K562 (cell line): ENCODE results near the gene TCF4. TPM values are rescaled to one million over a fixed set of nuclear protein-coding genes. Genes with fewer than 3 reads are reported as not detected.

Experiments
- ATAC-seq: fragments of 200-7000 bp; cut with Tn5 transposase; 3 replicates; pipeline ENCODE4 v1.9.1; 2020; ENCODE audit warnings: moderate library complexity
- BruUV-seq: library from RNA; stranded (reverse); fragments of 400-500 nt; replicated peaks from 2 replicates; lab custom pipeline; 2021; lab: Mats Ljungman, UMichigan
- CTCF ChIA-PET: fragments of 300-600 bp; formaldehyde crosslinking; extraction: SDS; loops from one replicate; lab custom pipeline; 2021; ENCODE audit warnings: low intra/inter-chr PET ratio; lab: Yijun Ruan, JAX
- POLR2A ChIA-PET: fragments of 300-600, 350-650 bp; sonication (Branson Sonifier 250); formaldehyde crosslinking; extraction: SDS; loops from one replicate; lab custom pipeline; 2021; ENCODE audit warnings: antibody characterized with exemption, inconsistent platforms; lab: Yijun Ruan, JAX
- DNase-seq, 4 experiments: peaks; one replicate each; pipeline versions ENCODE4 v3.0.0 to v3.0.0-alpha.2; 2011 to 2018; ENCODE audit warnings: low spot score in 3 of 4, mixed read lengths in 3 of 4; ENCODE audit errors: extremely low read depth in 1 of 4
- FAIRE-seq: peaks from 2 replicates; lab custom pipeline; 2011; peaks lifted over from hg19 to GRCh38; lab: Jason Lieb, UNC
- H2AFZ ChIP-seq: 2 replicates; pipeline ENCODE4 v1.6.0; 2011; ENCODE audit warnings: low read depth, low read length, control low read depth, inconsistent platforms
- H3K27ac ChIP-seq: fragments of 200-600 bp; 3 replicates; pipeline ENCODE4 v1.8.0; 2011; ENCODE audit warnings: low read depth, mild to moderate bottlenecking, control low read depth, inconsistent platforms, low read length, moderate library complexity, mixed read lengths; ENCODE audit errors: extremely low read depth
- H3K27me3 ChIP-seq, 2 experiments: fragments of 300-600 bp in 1 of 2; 2 replicates in 1 of 2; 3 replicates in 1 of 2; pipeline versions ENCODE4 v1.6.0 to v1.8.0; 2011; ENCODE audit warnings: inconsistent platforms in 2 of 2, low read length in 2 of 2, mild to moderate bottlenecking in 1 of 2, mixed read lengths in 1 of 2, moderate library complexity in 1 of 2; ENCODE audit not compliant: control insufficient read depth in 2 of 2, insufficient read depth in 2 of 2
- H3K36me3 ChIP-seq: fragments of 300-600 bp; 3 replicates; pipeline ENCODE4 v1.8.0; 2011; ENCODE audit warnings: mild to moderate bottlenecking, low read length, inconsistent platforms; ENCODE audit not compliant: control insufficient read depth, insufficient read depth
- H3K4me1 ChIP-seq, 2 experiments: fragments of 200-600 bp in 1 of 2; replicated peaks in 1 of 2; 2 replicates in 1 of 2; 3 replicates in 1 of 2; pipeline versions ENCODE4 v1.5.1 to v1.8.0; 2011; ENCODE audit warnings: inconsistent platforms in 2 of 2, low read length in 2 of 2, mild to moderate bottlenecking in 1 of 2, mixed read lengths in 1 of 2, moderate library complexity in 1 of 2; ENCODE audit not compliant: control insufficient read depth in 2 of 2, insufficient read depth in 2 of 2
- H3K4me2 ChIP-seq: 2 replicates; pipeline ENCODE4 v1.6.1; 2011; ENCODE audit warnings: low read length, control low read depth, inconsistent platforms, mixed read lengths; ENCODE audit not compliant: insufficient read depth
- H3K4me3 ChIP-seq: fragments of 200-600 bp; sonication (generic), shearing (Covaris generic); 2 replicates; pipeline ENCODE4 v1.5.1; 2016; ENCODE audit warnings: control low read depth, inconsistent platforms
- H3K79me2 ChIP-seq: fragments of 200-600 bp; 3 replicates; pipeline ENCODE4 v1.8.0; 2011; ENCODE audit warnings: low read length, inconsistent platforms; ENCODE audit not compliant: control insufficient read depth, insufficient read depth
- H3K9ac ChIP-seq, 2 experiments: 2 replicates each; pipeline versions ENCODE4 v1.6.0 to v1.6.1; 2011; ENCODE audit warnings: low read depth in 2 of 2, low read length in 2 of 2, control low read depth in 1 of 2, inconsistent platforms in 1 of 2, mild to moderate bottlenecking in 1 of 2, mixed read lengths in 1 of 2; ENCODE audit not compliant: insufficient read depth in 1 of 2
- H3K9me1 ChIP-seq: one replicate; pipeline ENCODE4 v1.6.0; 2011; ENCODE audit warnings: inconsistent platforms, mild to moderate bottlenecking, low read length, moderate library complexity; ENCODE audit not compliant: control insufficient read depth, insufficient read depth
- H3K9me3 ChIP-seq: replicated peaks from 2 replicates; pipeline ENCODE4 v1.5.1; 2011; ENCODE audit warnings: low read depth, low read length, inconsistent platforms; ENCODE audit not compliant: control insufficient read depth, insufficient read depth
- H4K20me1 ChIP-seq: replicated peaks from 2 replicates; pipeline ENCODE4 v1.6.1; 2011; ENCODE audit warnings: low read length, inconsistent platforms, mixed read lengths; ENCODE audit not compliant: control insufficient read depth, insufficient read depth
- FOXA3 ChIP-seq, 2 experiments: fragments of 450-650 bp in 1 of 2; sonication (generic) in 1 of 2; formaldehyde crosslinking; IDR thresholded peaks in 1 of 2; conservative IDR thresholded peaks in 1 of 2; 2 replicates each; pipeline versions ENCODE4 v1.4.0 to v1.8.0; 2020 to 2022; ENCODE audit warnings: mild to moderate bottlenecking in 2 of 2, missing genetic modification reagents in 1 of 2
- MTA1 ChIP-seq: fragments of 450-650 bp; IDR thresholded peaks from 2 replicates; pipeline ENCODE4 v1.6.1; 2017; ENCODE audit warnings: borderline replicate concordance
- POLR3G ChIP-seq: IDR thresholded peaks from 2 replicates; pipeline ENCODE4 v1.6.1; 2011; ENCODE audit not compliant: insufficient read length, insufficient replicate concordance; ENCODE audit errors: extremely low read depth
- SRSF7 ChIP-seq: fragments of 200-400 bp; formaldehyde crosslinking; optimal IDR thresholded peaks from 2 replicates; pipeline ENCODE3; 2017; ENCODE audit warnings: mild to moderate bottlenecking, low read depth, low read length
- ZFP36 ChIP-seq: fragments of 150-350 bp; IDR thresholded peaks from 2 replicates; pipeline ENCODE4 v1.6.1; 2018; ENCODE audit warnings: low read length, low read depth; ENCODE audit not compliant: partially characterized antibody
- ZKSCAN1 ChIP-seq: fragments of 150-350 bp; IDR thresholded peaks from 2 replicates; pipeline ENCODE4 v1.6.1; 2016; ENCODE audit warnings: low read depth, low read length
- ZNF140 ChIP-seq: fragments of 250-450 bp; sonication (Bioruptor Pico); IDR thresholded peaks from 2 replicates; pipeline ENCODE4 v1.8.0; 2021; ENCODE audit warnings: moderate library complexity, mild to moderate bottlenecking, inconsistent platforms
- in situ Hi-C: fragments of 300-500 bp; cut with MboI; formaldehyde crosslinking; loops from 4 replicates; pipeline ENCODE4 v1.15.0; 2018; ENCODE audit warnings: inconsistent platforms, mixed read lengths
- intact Hi-C: fragments of 100-400 bp; cut with micrococcal nuclease; formaldehyde crosslinking; loops from 2 replicates; pipeline ENCODE4 v1.14.2; 2022
- polyA plus RNA-seq, 8 experiments: library from polyadenylated mRNA; depleted of rRNA in 4 of 8; stranded (reverse) in 5 of 8; unstranded in 3 of 8; fragments of >200 nt; fragmentation: Nextera tagmentation in 2 of 8; fragmentation: Illumina TruSeq in 1 of 8; extraction: Ambion mirVana in 2 of 8; extraction: Trizol in 1 of 8; gene quantifications; 2 replicates each; pipeline versions ENCODE4 v1.2.1 to v1.2.3, GENCODE V29; 2011 to 2014; ENCODE audit warnings: inconsistent platforms in 1 of 8, missing spikeins in 1 of 8
- total RNA-seq, 7 experiments: library from RNA; depleted of rRNA in 6 of 7; stranded (reverse); fragments of >200 nt in 6 of 7; fragmentation: Illumina TruSeq in 2 of 7; extraction: Trizol in 2 of 7; gene quantifications; 2 replicates each; pipeline versions ENCODE4 v1.2.1 to v1.2.3, GENCODE V29; 2011 to 2021; ENCODE audit warnings: low replicate concordance in 1 of 7
- TF ChIP-seq, protein P1 (sequence below): fragments of 250-450 bp; sonication (Bioruptor Pico); IDR thresholded peaks from 2 replicates; pipeline ENCODE4 v1.5.0; 2021
- TF ChIP-seq, protein P2 (sequence below): fragments of 250-450 bp; sonication (Bioruptor Pico); IDR thresholded peaks from 2 replicates; pipeline ENCODE4 v1.4.0; 2020; ENCODE audit warnings: borderline replicate concordance

TCF4 gene
- total and polyA plus RNA-seq, 9 of the 15 experiments (the other 6 are each of a cell fraction or from before 2014, with no cell fraction given), result 4.8 to 24.7 (median 15.2) TPM

DNA sequence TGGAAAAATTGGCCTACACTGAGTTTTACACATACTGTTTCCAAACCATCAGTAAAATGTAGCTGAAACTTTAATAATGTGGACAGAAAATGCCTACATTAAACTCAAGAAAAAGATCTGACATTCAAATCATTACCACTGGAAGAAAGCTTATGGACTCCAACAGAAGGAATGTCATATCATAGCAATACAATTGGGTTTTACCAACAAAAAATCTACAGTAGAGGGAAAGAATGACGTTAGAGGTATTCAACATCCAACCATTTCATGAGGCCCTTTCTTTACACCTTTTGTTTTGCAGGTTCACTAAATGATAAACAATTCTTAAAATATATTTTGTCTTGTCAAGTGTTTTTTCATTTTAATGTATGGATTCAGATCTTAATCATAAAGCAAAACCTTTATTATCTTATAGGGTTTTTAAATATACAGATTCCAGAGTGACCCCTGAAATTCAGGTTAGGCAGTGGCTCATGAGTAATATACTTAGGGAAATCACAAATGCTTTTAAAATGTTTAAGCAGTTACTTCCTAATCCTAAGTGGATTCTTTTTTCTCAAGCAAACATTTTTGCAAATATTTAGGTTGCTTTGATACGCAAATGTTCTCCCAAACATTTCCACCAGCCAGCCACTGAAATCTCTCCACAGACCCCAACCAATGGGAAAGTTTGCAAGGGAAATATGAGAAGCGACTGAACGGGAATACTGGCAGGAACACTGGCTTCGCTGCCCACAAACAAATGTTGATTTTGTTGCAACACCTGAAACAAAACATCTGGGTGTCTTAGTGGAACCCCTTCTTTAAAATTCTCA is 168.7 kb downstream of the TCF4 start (continued):
- no peak for TF ChIP-seq ZFP36

DNA sequence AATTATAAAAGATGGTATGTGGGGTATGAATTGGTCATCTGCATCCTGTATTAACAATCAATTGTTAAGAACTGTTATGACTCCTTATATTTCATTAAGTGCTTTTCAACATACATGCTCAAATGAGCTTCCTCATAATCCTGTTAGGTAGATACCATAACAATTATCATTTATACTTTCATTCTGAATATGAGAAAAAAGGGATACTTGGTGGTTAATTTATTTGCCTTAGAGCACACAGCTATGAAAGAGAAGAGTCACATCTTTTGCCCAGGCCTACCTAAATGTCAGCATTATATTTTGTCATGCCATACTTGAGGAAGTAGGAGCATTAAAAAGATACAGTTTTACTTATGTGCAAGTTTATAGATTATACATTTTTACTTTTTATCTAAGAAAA is 169.6 kb downstream of the TCF4 start:
- Histone ChIP-seq H3K27ac (no peak overlapping the region), H3K9ac (no peak overlapping the region)
- CTCF ChIA-PET, result no interaction called here
- TF ChIP-seq, protein P1, sequence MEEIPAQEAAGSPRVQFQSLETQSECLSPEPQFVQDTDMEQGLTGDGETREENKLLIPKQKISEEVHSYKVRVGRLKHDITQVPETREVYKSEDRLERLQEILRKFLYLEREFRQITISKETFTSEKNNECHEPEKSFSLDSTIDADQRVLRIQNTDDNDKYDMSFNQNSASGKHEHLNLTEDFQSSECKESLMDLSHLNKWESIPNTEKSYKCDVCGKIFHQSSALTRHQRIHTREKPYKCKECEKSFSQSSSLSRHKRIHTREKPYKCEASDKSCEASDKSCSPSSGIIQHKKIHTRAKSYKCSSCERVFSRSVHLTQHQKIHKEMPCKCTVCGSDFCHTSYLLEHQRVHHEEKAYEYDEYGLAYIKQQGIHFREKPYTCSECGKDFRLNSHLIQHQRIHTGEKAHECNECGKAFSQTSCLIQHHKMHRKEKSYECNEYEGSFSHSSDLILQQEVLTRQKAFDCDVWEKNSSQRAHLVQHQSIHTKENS (CRISPR knock-in tag), result no peak
- TF ChIP-seq FOXA3 (CRISPR knock-in tag; conservative IDR thresholded peaks at IDR 0.05 in 1 of 2, IDR thresholded peaks at IDR 0.05 in 1 of 2), result no peak
- TF ChIP-seq ZNF140 (CRISPR knock-in tag), result no peak
- TF ChIP-seq POLR3G, result no peak
- TF ChIP-seq, protein P2, sequence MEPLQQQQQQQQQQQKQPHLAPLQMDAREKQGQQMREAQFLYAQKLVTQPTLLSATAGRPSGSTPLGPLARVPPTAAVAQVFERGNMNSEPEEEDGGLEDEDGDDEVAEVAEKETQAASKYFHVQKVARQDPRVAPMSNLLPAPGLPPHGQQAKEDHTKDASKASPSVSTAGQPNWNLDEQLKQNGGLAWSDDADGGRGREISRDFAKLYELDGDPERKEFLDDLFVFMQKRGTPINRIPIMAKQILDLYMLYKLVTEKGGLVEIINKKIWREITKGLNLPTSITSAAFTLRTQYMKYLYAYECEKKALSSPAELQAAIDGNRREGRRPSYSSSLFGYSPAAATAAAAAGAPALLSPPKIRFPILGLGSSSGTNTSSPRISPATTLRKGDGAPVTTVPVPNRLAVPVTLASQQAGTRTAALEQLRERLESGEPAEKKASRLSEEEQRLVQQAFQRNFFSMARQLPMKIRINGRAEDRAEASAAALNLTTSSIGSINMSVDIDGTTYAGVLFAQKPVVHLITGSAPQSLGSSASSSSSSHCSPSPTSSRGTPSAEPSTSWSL (CRISPR knock-in tag), result no peak
- TF ChIP-seq MTA1, result no peak
- TF ChIP-seq SRSF7, result no peak
- no peak for TF ChIP-seq ZKSCAN1

More for the DNA sequence above, 169.6 kb downstream of the TCF4 start:
- in situ Hi-C loops (loop anchor here (10.0 kb wide), 1 partner anchor 356 kb away; no protein-coding TSS in a partner anchor), intact Hi-C loops (loop anchor here (5.0 to 10.0 kb wide), 3 partner anchors 104 to 446 kb away; no protein-coding TSS in a partner anchor)
- Histone ChIP-seq H3K36me3 (no peaks in the 10 kb centered on the region), H3K79me2 (no peaks in the 10 kb centered on the region), H3K9me3 (no peaks in the 10 kb centered on the region), H3K9me1 (no peaks in the 10 kb centered on the region), H2AFZ (no peak overlapping the region), H3K4me2 (no peak overlapping the region), H3K27me3 (no peaks in the 10 kb centered on the region), H3K4me1 (peaks cover 0 to 2% of the 10 kb centered on the region in 2 experiments; a peak in 1 of 5 replicates), H4K20me1 (no peaks in the 10 kb centered on the region), H3K4me3 (no peak overlapping the region)
- FAIRE-seq, result no peak
- DNase-seq, result no peak
- POLR2A ChIA-PET, result interaction anchor here (0.7 kb wide), 1 partner anchor 139 kb away, joined by 4 read pairs; no protein-coding TSS in a partner anchor
- BruUV-seq, result no TSS peak
- ATAC-seq, result no peak
